Mucosa of descending colon (tissue), 3 donors: Measurements from ENCODE around the gene DISP1. TPM values are rescaled to one million over a fixed set of nuclear protein-coding genes. Genes with fewer than 3 reads are reported as not detected.
"Not testable (repeated sequence)": the region's sequence is repeated elsewhere in the genome, so short reads cannot be mapped to it uniquely, and the experiment has no call there.

ENCODE experiments used
- ATAC-seq: fragments of 200-7000 bp; cut with Tn5 transposase; one replicate; pipeline ENCODE4 v1.9.1; 2020; ENCODE audit warnings: mild to moderate bottlenecking, moderate library complexity
- DNase-seq, 3 donors: peaks; one replicate each; pipeline ENCODE4 v3.0.0-alpha.2; 2020
- H3K36me3 ChIP-seq: fragments of 200-600 bp; one replicate; pipeline ENCODE4 v1.8.0; 2021; ENCODE audit warnings: low read depth, mild to moderate bottlenecking
- H3K4me1 ChIP-seq: fragments of 200-600 bp; one replicate; pipeline ENCODE4 v1.8.0; 2021; ENCODE audit warnings: low read depth, mild to moderate bottlenecking
- H3K4me3 ChIP-seq: fragments of 200-600 bp; one replicate; pipeline ENCODE4 v1.8.0; 2021; ENCODE audit warnings: mild to moderate bottlenecking
- H3K9me3 ChIP-seq: fragments of 200-600 bp; one replicate; pipeline ENCODE4 v1.8.0; 2021; ENCODE audit warnings: mild to moderate bottlenecking
- intact Hi-C, 2 donors: fragments of 100-400 bp; cut with DNase I in 1 of 2; cut with micrococcal nuclease in 1 of 2; formaldehyde crosslinking; loops; one replicate each; pipeline versions ENCODE4 v1.11.0 to v1.11.1; 2022; cut with DNase I, micrococcal nuclease
- total RNA-seq, 3 donors: library from RNA; stranded (reverse); fragmentation: NEBNext Ultra II Directional in 2 of 3; extraction: Animal tissue kit (Norgen Biotek cat#: 25700) in 2 of 3; gene quantifications; one replicate each; pipeline versions ENCODE4 v1.2.1 to v1.2.4, GENCODE V29; 2021 to 2023
- TF ChIP-seq, protein P1 (sequence below): fragments of 200-600 bp; IDR thresholded peaks from one replicate; pipeline ENCODE4 v1.8.0; 2022; ENCODE audit warnings: antibody characterized with exemption, mild to moderate bottlenecking
- donor health status: DM: no; HTN: no; CAD: no; lungs with moderate emphysema.
- donor health status: DM: no; HTN: no; CAD: no.
- donor health status: DM: no; HTN: yes; CAD: no.

The DISP1 gene
- total RNA-seq, 3 donors from 2014 or later, result 4.7 to 15.8 (median 4.9) TPM

DNA sequence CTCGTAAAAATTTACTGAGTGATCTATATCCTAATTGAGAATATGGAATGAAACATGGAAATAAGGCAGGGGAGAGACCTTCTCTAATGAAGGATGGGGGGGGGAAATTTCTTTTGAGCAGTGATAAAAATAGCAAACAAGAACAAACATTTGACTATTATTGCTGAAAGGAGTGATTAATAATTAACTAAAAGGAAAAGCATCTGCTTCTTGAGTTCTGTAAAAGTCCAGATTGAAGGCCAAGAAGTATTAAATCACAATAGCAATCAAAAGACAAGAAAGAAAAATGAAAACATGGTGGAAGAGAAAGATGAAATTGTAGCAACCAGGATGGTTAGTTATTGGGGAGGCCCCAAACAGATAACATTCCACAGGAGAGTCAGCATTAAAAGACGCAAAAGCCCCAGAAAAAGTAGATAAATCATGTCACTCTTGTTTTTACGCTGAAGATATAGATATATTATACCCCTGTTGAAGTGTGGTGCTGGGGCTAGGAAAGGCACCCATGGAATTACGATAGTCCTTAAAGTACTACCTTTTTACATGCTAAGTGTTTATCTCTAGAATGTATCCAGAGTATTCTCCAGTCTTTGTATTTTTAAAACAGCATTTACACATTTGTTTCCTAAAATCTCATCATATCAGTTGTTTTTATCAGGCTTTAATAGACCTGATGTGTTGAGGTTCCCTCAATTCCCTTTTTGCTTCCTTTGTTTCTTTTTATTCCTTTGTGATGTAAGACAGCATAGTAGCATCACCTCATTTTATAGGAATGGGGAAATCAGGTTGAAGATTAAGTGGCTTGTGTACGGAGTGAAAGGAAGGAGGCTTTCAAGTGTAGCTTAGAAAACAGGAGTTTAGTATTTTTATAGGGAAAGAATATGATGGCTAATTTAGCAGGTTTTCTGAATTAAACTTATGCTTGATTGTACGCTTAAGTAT lies 28.9 kb downstream of the DISP1 start:
- TF ChIP-seq, protein P1, sequence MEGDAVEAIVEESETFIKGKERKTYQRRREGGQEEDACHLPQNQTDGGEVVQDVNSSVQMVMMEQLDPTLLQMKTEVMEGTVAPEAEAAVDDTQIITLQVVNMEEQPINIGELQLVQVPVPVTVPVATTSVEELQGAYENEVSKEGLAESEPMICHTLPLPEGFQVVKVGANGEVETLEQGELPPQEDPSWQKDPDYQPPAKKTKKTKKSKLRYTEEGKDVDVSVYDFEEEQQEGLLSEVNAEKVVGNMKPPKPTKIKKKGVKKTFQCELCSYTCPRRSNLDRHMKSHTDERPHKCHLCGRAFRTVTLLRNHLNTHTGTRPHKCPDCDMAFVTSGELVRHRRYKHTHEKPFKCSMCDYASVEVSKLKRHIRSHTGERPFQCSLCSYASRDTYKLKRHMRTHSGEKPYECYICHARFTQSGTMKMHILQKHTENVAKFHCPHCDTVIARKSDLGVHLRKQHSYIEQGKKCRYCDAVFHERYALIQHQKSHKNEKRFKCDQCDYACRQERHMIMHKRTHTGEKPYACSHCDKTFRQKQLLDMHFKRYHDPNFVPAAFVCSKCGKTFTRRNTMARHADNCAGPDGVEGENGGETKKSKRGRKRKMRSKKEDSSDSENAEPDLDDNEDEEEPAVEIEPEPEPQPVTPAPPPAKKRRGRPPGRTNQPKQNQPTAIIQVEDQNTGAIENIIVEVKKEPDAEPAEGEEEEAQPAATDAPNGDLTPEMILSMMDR, result no peak
- no peaks in the 10 kb centered on the region for H3K4me1 ChIP-seq
- DNase-seq, result no peak
- no peak for ATAC-seq
- no peaks in the 10 kb centered on the region for H3K9me3 ChIP-seq
- H3K4me3 ChIP-seq, result no peak overlapping the region
- no peaks in the 10 kb centered on the region for H3K36me3 ChIP-seq
- intact Hi-C loops, result no loop called here

DNA sequence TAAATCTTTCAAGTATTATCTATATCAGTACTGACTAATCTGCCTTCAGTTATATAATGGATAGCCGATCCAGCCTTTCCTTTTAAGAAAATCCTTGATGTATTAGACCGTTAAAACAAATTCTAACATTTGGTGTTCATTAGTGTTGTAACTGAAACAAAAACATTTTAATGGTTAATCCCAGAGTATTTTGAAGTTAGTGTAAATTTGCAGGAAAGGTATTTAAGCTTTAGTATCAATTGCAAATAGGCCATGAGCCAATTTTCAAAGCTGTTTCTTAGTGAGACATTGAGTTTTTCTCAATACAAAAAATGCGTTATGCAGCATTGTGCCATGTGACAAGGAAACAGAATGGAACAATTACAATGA lies 29.6 kb downstream of the DISP1 start:
- Histone ChIP-seq H3K36me3 (no peaks in the 10 kb centered on the region), H3K9me3 (no peaks in the 10 kb centered on the region), H3K4me1 (no peaks in the 10 kb centered on the region), H3K4me3 (no peak overlapping the region)
- no peak for ATAC-seq
- no peak for DNase-seq
- TF ChIP-seq, protein P1, result no peak
- intact Hi-C loops, result no loop called here

DNA sequence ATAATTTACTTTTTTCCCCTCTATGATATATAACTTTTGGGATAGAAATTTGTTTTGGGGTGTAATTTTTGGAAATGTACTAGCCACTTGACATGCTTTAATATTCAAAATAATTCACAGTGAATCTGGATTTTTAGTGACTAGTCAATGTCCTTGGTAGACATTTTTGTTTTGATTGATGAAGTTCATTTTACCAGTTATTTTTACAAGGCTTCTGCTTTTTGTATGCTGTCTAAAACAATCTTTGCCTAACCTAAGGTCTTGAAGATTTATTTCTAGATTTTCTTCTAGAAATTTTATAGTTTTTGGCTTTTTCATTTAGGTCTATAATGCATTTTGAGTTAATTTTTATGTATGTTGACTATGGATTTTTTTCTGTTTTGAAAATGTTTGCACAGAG lies 30.9 kb downstream of the DISP1 start:
- H3K9me3 ChIP-seq, result no peaks in the 10 kb centered on the region
- H3K4me3 ChIP-seq, result no peak overlapping the region
- no peak for DNase-seq
- ATAC-seq, result no peak
- no peaks in the 10 kb centered on the region for H3K36me3 ChIP-seq
- intact Hi-C loops, result no loop called here
- TF ChIP-seq, protein P1, result no peak
- no peaks in the 10 kb centered on the region for H3K4me1 ChIP-seq

DNA sequence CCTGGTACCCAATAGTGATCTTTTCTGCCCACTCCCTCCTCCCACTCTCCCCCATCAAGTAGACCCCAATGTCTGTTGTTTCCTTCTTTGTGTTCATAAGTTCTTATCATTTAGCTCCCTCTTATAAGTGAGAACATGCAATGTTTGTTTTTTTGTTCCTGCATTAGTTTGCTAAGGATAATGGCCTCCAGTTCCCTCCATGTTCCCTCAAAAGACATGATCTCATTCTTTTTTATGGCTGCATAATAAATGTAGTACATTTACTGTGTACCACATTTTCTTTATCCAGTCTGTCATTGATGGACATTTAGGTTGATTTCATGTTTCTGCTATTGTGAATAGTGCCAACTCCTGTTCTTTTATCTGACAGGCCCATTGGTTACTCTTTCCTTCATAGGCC lies 35.7 kb downstream of the DISP1 start:
- H3K4me3 ChIP-seq, ATAC-seq, intact Hi-C loops, H3K9me3 ChIP-seq, DNase-seq, H3K36me3 ChIP-seq, H3K4me1 ChIP-seq: not testable (repeated sequence)

DNA sequence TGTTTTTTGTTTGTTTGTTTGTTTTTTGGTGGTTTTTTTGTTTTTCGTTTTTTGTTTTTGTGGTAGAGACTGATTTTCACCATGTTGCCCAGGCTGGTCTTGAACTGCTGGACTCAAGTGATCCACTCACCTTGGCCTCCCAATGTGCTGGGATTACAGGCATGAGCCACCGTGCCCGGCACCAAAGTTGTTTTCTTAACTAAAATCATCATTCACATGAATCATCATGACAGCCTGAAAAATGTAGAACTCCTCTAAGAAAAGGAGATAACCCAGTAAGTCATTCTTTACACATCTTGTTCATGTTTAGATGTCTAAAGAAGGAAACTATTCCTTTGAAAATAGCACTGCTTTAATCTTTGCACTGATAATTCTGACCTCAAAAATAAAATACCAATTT lies 37.5 kb downstream of the DISP1 start:
- ATAC-seq (no peak), DNase-seq (no peak)
- Histone ChIP-seq H3K4me1 (no peaks in the 10 kb centered on the region), H3K9me3 (no peaks in the 10 kb centered on the region), H3K36me3 (no peaks in the 10 kb centered on the region), H3K4me3 (no peak overlapping the region)
- intact Hi-C loops, result no loop called here
- TF ChIP-seq, protein P1, result no peak

DNA sequence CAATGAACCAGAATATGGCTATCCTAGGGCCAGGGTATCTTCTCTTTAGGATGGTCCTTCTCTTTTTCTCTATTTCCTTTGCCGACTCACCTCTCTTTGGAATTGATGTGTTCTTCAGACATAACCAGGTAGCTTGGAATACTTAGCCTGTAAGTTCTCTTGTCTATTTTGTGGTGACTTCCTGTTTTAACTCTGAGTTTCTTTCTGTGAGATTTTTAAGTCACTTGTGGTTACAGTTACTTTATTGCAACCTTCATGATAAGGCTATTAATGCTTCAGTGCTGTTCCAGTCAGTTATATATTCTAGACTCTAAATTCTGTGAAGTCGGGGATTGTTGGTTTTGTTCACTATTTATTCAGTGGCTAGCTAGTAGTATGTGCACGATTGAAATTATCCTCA lies 46.2 kb downstream of the DISP1 start:
- Histone ChIP-seq H3K36me3 (no peaks in the 10 kb centered on the region), H3K4me3 (no peak overlapping the region), H3K4me1 (no peaks in the 10 kb centered on the region), H3K9me3 (peaks cover 3% of the 10 kb centered on the region)
- intact Hi-C loops, result no loop called here
- no peak for ATAC-seq
- TF ChIP-seq, protein P1, result no peak
- DNase-seq, result no peak

Other genes with a start within 250 kb of the DISP1 start
- gene TAF1A, start 225.1 kb upstream of the DISP1 start, total RNA-seq, result 1 to 10 TPM; 4.7 to 6.6 (median 6.0) TPM
- 10 to 100 TPM; 63.8 to 77.2 (median 71.9) TPM for gene MIA3, start 196.9 kb upstream of the DISP1 start, total RNA-seq
- 10 to 100 TPM; 35.5 to 87.9 (median 35.5) TPM for gene AIDA, start 102.5 kb upstream of the DISP1 start, total RNA-seq
- 10 to 100 TPM; 51.6 to 67.1 (median 60.0) TPM for gene BROX, start 102.5 kb upstream of the DISP1 start, total RNA-seq
- gene FAM177B, start 77.8 kb upstream of the DISP1 start, total RNA-seq, result 10 to 100 TPM in 1 of 3 donors, 1 to 10 TPM in 2; 4.1 to 11.6 (median 9.7) TPM